GM21737 (cell line): Measurements from ENCODE around the gene HOXD4.

Experiments
- ATAC-seq: cut with Tn5 transposase; IDR thresholded peaks from one replicate; pipeline ENCODE4 v1.9.1; 2021; ENCODE audit warnings: mild to moderate bottlenecking, moderate library complexity; ENCODE audit not compliant: unreplicated experiment

Gene HOXD4

DNA sequence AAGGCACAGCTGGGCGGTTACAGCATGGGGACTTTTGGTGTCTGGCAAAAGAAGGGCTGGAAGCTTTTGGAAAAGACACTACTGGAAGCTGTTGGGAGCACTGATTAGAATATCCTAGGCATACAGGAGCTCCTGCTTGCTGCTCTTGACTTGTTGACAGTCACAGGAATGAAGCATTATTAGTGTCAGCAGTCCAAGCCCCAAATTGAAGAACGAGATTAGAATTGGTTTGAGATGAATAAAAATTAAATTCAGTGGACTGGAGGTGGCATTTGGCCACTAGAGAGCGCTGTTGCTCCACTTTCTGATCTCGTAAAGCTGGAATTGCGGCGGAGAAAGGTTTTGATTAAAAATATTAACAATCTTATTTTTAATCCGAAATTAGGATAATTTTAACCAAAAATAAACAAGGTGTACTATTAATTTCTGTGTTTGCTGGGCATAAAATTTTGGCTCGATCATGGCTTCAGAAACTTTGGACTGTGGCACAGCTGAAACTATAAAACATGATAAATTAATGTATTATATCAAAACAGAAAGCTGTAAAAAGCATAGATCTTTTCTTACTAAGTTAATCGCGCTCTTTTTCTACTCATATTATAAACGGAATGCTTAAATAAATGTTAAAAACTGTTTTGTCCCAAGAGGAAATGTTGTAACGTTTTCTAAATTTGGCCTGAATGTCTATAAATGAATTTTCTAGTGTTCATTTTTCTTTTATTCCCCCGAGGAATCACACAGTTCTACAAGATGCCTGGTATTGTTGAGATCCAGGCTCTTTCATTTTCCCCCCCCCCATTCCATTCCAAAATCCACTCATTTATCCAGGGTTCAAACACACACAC is 24.2 kb upstream of the HOXD4 start:
- ATAC-seq: no peak

DNA sequence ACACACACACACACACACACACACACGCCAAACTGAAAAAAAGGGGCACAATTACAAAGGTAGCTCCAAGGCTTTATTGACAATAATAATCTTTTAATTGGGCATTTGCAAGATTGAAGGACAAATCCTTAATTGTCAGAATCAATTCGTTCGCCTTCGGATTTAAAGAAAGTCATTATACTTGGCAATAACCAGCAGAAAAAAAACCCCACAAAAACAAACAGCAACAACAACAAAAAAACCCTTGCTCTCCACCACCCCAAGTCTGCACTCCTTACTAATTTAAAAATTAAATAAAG is 23.6 kb upstream of the HOXD4 start:
- ATAC-seq: no peak

DNA sequence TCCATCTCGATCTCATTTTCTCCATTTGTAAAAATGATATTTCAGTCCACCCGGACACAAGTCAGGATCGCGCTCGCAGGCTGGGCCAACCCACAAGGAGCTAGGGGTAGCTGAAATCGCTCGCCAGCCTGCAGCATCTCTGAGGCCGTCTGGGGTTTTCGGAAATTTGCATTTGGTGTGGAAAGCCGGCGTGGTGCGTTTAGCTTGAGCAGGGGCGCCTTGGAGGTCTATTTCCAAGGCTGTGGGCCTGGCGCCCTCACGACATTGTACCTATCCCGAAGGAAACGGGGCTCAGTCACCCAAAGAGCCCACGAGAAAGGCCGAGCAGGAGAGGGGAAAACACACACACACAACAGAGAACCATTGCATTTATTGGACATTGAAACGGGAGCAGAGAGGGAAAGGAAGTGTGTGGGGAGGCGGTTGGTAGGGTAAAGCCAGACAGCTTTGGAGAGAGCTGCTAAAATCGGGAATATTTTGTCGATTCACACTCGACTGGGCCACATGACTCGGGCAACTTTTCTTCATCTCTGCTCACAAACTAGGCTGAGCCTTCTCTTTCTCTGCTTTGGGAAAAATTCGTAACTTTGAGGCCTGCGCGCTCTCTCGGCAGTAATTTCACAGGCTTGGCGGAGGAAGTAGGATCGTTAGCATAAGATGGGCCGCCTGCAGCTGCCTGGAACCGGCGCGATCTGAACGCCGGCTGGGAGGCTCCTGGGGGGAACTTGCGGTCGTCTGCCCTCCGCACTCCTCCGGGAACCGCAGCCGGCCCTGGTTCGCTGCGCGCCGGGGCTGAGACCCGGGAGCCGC is 23.0 kb upstream of the HOXD4 start:
- no peak for ATAC-seq

DNA sequence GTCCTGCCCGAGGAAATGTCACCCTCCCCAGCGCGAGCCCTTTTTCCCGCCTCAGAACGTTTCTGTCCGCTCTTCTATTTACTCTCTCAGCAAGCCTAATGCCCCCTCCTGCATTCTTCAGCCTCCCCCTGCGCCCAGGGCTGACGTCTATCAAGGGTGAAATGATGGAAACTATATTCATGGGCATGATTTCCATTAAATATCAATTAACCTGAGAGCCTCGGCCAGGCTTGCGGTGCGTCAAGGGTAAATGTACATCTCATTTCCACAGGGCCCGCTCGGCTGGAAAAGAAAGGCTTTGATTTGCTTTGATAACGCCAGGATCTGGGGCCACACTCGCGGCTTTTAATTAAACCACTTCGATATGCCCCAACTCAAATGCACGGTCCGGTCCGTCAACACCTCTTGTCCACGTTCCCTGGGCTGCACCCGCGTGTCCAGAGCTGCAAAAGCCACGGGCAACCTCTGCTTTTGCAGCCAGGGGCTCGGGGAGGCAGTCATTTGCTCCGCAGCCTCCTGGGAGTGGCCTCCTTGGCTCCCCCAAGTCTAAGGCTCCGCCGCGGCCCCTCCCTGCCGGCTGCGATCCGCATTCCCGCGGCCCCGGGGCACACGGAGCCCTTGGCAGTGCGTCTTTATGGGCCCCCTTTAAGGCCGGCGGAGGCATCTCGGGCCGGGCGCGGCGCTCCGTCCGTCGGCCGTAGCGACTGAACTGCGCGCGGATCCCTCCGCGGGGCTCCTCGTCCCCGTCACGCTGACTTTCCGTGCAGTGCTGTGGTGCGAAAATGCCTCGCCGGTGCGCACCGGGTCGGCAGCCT is 22.2 kb upstream of the HOXD4 start, which contains the start of gene HOXD8:
Gene HOXD8 (plus strand): TSS at position 724 of the 815 bp plus-strand sequence. CDS start 662 bp downstream, outside the sequence.
- ATAC-seq: no peak

DNA sequence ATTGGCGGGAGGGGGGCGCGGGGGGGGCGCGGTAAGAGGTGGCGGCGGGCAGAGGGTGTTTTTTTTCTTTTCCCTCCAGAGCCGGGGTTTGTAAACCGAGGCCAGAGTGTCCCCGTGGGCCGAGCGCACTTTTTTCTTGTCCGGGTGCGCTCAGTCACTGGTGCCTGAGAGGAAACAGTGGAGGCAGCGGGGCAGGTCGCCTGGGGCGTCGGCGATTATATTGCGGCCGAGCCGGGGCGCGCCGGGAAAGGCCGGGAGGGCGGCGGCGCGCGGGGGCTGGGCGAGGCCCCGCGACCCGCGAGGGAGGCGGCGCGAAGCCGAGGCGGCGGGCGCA is 21.6 kb upstream of the HOXD4 start:
- no peak for ATAC-seq

DNA sequence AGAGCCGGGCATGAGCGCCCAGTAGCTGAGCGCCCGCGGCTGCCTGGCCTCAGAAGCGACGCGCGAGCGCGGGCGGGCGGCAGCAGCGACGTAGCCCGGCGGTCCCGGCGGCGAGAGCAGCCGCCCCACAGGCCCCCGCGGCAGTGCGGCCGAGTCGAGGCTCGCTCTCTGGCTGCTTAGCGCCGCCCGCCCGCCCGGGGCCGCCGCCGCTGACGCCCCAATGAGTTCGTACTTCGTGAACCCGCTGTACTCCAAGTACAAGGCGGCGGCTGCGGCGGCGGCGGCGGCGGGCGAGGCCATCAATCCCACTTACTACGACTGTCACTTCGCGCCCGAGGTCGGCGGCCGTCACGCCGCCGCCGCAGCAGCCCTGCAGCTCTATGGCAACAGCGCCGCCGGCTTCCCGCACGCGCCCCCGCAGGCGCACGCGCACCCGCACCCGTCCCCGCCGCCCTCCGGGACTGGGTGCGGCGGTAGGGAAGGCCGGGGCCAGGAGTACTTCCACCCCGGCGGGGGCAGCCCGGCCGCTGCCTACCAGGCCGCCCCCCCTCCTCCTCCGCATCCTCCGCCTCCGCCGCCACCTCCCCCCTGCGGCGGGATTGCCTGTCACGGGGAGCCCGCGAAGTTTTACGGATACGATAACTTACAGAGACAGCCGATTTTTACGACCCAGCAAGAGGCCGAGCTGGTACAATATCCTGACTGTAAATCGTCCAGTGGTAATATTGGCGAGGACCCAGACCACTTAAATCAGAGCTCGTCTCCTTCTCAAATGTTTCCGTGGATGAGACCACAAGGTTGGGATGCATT is 21.0 kb upstream of the HOXD4 start:
- no peak for ATAC-seq

DNA sequence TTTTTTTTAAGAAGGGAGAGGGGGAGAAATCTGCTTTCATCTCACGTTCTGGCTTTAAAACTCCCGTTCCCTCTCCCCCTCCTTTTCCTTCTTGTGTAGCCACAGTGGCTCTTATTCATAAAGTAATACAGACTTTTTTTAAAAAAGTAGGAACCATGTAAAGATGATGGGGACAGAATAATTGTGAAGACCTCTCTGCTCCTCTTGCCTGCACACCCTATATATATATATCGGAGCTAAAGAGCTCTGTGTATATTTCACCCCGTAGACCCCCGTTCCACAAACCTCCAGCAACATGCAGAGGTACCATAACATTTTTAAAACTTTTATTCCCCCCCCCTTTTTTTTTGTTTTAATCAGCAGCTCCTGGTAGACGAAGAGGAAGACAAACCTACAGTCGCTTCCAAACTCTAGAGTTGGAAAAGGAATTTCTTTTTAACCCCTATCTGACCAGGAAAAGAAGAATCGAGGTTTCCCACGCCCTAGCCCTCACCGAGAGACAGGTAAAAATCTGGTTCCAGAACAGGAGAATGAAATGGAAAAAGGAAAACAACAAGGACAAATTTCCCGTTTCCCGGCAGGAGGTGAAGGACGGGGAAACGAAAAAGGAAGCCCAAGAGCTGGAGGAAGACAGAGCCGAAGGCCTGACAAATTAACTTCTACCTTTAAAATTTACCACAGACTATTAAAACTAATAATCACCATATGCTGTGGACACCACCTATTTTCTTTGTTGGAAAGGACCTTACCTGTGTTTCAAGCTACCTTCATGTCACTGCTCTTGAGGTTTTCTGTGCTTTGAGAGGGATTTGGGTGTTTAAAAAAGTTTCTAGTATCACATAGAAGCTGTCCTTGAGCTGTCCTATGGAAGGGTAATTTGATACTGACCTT is 20.1 kb upstream of the HOXD4 start:
- no peak for ATAC-seq

DNA sequence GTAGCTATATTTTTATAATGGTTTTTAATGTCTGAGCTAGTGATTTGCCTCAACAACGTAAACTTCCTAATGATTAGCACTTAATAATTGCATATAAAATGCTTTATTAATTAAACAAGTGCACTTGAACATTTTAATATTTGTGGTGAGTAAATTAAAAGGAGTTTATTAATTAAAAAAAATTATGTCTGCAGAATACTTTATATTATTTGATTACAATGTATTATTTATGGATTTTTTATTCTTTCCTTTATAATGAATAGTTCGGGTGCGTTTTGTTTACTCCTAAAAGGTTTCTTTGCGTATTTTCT is 19.5 kb upstream of the HOXD4 start:
- ATAC-seq: no peak

DNA sequence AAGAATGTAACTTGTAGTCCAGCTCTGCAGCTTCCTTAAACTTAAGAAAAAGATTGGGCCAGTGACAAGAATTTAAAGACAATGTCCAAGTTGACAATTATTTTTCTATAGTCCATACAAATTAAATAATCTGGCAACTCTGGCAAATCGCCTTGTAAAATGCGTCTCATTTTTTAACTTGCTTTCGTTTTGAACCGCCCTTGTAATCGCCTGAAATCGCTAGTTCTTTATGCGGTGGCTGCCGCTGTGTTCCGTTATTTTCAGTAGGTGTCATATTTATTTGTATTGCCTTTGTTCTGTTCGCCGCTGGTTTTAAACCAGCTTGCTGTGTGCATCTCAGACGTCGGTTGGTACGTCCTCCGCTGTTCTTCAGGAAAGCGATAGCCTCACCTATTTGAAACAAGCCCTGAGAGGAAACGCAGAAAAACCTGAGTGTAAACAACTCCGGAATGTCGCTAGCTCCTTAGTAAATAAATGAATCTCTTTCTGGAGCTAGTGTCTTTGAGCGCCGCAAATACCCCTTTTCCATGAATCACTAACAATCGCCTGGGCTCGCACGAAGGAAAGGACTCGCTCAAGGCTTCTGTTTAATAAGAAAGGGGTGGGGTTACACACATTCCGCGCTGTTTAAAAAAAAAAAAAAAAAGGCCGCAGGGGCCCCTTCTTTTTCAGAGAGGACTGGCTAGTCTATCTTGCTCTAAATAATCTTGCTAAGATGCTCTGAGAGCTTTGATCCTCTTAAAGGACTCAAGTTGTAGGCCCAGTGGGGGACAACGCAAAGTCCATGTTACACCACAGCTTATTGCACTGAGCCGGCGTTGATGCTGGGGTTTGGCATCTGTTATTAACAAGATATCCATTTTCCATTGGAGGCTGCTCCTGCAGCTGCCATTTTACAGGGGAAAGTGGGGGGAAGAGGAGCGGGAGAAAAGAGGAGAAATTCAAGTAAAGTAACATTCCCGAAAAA is 18.9 kb upstream of the HOXD4 start:
- ATAC-seq: no peak

DNA sequence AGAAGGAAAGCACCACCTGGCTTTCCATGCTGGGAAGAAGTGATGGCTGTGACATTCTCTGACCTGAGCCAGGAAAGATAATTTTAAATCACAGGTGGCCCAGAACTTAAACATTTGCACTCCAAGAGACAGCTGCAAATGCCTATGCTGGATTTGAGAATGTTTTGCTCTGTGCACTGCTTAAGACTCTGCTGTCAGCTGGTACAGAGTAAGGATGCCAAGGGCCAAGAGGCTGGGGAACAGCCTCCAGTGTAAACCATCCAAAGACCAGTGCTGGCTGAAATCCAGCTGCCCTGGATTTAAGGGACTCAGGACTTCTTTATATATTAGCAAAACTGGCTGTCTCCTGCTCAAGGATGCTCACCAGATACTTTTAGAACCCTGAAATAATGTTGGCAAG is 18.0 kb upstream of the HOXD4 start:
- no peak for ATAC-seq

DNA sequence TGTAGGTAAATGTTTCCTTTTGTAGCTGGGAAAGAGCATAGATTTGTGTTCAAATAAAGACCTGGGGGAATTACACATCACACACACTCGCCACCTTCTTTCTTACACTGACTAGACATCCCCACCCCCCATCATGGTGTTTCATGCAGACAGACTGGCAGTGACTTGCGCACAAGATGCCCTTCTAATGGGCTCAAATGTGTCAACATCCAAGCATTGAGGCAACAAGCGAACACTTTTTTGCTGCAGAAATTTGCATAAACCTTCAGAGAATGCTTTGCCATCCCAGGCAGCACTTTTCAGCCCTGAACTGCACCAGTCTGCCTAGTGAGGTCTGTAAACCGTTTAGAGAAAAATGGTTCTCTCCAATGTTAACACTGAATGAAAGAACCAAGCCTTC is 17.3 kb upstream of the HOXD4 start:
- no peak for ATAC-seq

DNA sequence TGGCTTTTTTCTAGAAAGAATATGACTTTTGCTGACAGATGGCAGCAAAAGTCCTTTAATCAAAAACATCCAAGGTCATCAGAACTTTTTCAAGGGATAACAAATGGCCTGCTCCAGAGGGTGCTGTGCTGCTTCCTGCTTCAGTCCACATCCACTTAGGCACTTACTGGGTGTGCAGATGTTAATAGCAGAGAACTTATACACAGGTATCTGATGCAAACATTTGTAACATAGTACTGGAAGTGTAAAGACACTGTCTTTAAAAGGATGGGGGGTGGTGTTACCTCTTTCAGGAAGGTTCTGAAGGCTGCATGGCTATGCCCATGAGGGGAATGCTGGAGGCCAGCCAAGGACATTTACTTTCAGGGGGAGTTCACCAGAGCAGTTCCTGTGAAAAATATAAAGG is 16.3 kb upstream of the HOXD4 start:
- no peak for ATAC-seq

DNA sequence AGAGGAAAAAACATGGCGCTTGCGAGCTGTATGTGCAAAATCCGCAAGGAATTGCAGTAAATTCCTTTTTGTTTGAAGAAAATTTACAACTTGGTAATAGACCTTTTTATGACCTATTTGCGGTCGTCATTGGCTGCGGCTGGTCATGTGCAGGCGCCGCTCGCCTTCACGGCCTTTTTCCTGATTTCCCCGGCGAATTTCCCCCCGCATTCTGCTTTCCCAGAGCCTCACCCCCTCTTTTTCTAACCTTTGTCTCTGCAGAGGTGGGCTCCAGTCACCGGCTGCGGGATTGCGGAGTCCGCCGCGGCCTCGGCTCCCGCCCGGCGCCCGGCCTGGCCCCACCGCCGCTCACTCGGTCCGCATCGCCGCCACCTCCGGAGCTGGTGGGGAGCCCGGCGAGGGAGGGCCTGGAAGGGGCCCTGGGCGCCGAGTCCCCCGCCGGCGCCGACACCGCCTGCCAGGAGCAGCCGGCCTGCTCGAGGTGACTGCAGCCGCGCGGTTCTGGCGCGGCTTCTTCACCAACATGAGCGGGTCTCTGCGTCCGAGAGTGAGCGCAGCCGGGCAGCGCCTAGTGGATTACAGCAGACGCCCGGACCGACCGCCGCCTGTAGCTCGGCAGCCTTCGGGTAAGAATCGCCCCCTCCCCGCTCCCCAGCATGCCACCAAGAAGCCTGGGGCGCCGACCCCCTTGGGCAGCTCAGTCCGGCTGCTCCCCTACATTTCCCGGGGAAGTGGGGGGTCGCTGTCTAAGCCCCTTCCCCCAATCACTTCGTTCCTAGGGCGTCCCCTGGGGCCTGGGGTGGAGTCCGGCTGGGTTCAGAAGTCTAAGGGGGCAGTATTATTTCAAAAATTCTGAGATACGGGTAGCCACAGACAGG is 14.7 kb upstream of the HOXD4 start:
- no peak for ATAC-seq

DNA sequence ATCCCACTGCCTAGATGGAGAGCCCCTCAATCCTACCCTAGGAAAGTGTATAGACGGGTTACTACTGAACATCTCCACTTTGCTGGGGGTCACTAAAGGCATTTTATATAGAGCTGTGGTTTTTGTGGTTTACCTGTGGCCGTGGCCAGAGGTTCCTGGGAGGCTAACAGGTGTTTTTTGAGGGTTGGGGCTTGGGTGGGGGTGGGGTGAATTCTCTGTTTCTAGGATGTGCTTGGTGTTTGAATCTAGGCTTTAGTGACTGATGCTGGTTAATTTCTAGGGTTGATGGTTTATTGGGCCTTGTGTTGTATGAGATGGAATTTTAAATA is 14.1 kb upstream of the HOXD4 start:
- no peak for ATAC-seq

DNA sequence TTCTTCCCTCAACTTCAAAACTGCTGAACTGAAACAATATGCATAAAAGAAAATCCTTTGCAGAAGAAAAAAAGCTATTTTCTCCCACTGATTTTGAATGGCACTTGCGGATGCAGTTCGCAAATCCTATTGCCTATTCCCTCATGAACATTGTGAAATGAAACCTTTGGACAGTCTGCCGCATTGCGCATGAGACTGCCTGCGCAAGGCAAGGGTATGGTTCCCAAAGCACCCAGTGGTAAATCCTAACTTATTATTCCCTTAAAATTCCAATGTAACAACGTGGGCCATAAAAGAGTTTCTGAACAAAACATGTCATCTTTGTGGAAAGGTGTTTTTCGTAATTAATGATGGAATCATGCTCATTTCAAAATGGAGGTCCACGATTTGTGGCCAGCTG is 13.4 kb upstream of the HOXD4 start:
- no peak for ATAC-seq

DNA sequence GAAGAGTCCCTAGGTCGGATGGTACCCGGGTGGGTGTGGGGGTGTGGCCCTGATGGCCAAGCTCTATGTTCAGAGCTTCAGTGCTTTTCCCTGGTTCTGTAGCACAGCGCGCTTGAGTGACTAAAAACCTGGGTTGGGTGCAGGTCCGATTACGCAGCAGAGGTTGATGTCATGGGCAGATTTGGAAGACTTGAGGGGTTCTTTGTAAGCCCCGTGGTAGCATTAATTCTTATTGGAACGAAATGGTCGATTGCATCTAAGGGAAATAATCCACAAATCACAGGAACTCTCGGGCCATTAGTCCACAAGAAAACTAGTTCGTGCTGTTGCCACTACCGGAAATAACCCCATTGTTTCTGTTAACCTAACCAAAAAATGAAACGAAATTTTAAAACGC is 12.8 kb upstream of the HOXD4 start:
- no peak for ATAC-seq

DNA sequence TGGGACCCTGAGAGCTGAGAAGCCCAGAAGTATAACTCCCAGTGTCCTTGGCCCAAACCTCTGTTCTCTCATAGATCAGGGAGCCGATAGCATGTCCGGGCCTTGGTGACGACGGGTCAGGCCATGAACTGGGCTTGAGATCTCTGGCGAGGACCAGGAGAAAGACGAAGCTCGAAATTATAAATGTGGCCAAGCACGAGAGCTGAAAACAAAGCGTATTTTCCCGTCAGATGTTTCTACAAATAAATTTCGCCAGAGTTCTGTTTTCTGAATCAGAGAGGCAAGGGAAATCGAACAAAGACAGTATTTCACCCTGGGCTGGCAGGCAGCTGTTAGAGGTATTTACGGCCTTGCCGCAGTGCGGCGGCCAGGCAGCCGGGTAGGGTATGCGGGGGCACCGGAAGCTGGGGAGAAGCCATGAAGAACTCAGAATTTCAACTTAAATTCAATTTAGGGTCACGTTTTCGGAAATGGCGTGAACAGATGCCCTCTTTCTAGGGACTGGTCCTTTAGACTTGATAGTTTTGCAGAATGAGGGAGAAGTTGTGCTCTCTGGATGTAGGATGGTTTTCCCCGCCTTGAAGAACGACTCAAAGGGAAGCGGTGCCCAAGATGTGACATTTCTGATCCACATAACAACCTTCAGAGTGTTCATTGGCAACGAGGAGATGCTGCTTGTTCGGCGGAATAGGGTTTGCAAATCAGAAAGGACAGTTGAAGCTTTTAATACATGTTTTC is 12.3 kb upstream of the HOXD4 start:
- no peak for ATAC-seq
